ENCODE results near the gene FRMD7.

The FRMD7 gene

DNA sequence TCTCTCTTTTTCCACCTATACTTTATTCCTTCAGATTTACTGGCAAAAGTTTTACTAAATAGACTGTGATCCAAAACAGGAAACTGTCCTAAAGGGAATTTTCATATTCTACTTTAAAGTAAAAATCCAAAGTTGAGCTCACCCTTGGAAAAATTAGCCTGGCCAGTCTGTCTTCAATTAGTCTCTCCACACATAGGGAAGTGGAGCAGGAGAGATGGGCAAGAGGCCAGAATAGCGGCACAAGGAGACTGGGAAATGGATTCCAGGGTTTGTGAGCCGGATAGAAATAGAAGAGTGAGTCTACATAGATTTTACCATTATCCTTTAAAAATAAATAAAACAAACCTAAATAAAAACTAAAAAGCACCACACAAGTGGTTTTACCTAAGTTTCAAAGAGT, 16.2 kb upstream of the FRMD7 start:
- no peaks in the 10 kb centered on the region for H3K4me1 ChIP-seq
- H3K27me3 ChIP-seq (ENCODE audit: control insufficient read depth, insufficient read depth, low read length) = no peaks in the 10 kb centered on the region
- H3K79me2 ChIP-seq = no peaks in the 10 kb centered on the region
- TF ChIP-seq, protein P1, sequence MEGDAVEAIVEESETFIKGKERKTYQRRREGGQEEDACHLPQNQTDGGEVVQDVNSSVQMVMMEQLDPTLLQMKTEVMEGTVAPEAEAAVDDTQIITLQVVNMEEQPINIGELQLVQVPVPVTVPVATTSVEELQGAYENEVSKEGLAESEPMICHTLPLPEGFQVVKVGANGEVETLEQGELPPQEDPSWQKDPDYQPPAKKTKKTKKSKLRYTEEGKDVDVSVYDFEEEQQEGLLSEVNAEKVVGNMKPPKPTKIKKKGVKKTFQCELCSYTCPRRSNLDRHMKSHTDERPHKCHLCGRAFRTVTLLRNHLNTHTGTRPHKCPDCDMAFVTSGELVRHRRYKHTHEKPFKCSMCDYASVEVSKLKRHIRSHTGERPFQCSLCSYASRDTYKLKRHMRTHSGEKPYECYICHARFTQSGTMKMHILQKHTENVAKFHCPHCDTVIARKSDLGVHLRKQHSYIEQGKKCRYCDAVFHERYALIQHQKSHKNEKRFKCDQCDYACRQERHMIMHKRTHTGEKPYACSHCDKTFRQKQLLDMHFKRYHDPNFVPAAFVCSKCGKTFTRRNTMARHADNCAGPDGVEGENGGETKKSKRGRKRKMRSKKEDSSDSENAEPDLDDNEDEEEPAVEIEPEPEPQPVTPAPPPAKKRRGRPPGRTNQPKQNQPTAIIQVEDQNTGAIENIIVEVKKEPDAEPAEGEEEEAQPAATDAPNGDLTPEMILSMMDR (IDR thresholded peaks at IDR 0.05) = no peak
- H3K9me3 ChIP-seq (ENCODE audit: control insufficient read depth, low read length) = no peaks in the 10 kb centered on the region
- H2AFZ ChIP-seq = no peak overlapping the region
- no peak overlapping the region for H3K27ac ChIP-seq
- no peaks in the 10 kb centered on the region for H3K36me3 ChIP-seq (ENCODE audit: control insufficient read depth, insufficient read depth, low read length)
- H3K4me3 ChIP-seq (ENCODE audit: low read depth, low read length) = no peak overlapping the region
- no peak overlapping the region for H3K4me2 ChIP-seq (ENCODE audit: low read length)
- H3K9ac ChIP-seq = no peak overlapping the region

- Histone ChIP-seq H3K27me3 (ENCODE audit: control insufficient read depth, insufficient read depth, low read length) (no peaks in the 10 kb centered on the region), H3K36me3 (ENCODE audit: control insufficient read depth, insufficient read depth, low read length) (no peaks in the 10 kb centered on the region), H3K4me2 (ENCODE audit: low read length) (no peak overlapping the region), H3K27ac (no peak overlapping the region), H3K9ac (no peak overlapping the region), H2AFZ (no peak overlapping the region), H3K79me2 (no peaks in the 10 kb centered on the region), H3K4me3 (ENCODE audit: low read depth, low read length) (no peak overlapping the region), H3K4me1 (no peaks in the 10 kb centered on the region), H3K9me3 (ENCODE audit: control insufficient read depth, low read length) (no peaks in the 10 kb centered on the region)
- TF ChIP-seq, protein P1 (IDR thresholded peaks at IDR 0.05) = no peak
These were observed 1.9 kb downstream of the FRMD7 start for GRCh38 chrX:132125906-132126305.

GRCh38 chrX:132120913-132121312, 6.9 kb downstream of the FRMD7 start:
- no peak overlapping the region for H2AFZ ChIP-seq
- TF ChIP-seq, protein P1 (IDR thresholded peaks at IDR 0.05) = no peak
- no peaks in the 10 kb centered on the region for H3K79me2 ChIP-seq
- H3K9ac ChIP-seq = no peak overlapping the region
- H3K27me3 ChIP-seq (ENCODE audit: control insufficient read depth, insufficient read depth, low read length) = no peaks in the 10 kb centered on the region
- H3K4me1 ChIP-seq = no peaks in the 10 kb centered on the region
- H3K27ac ChIP-seq = no peak overlapping the region
- H3K36me3 ChIP-seq (ENCODE audit: control insufficient read depth, insufficient read depth, low read length) = no peaks in the 10 kb centered on the region
- no peak overlapping the region for H3K4me3 ChIP-seq (ENCODE audit: low read depth, low read length)
- no peaks in the 10 kb centered on the region for H3K9me3 ChIP-seq (ENCODE audit: control insufficient read depth, low read length)
- no peak overlapping the region for H3K4me2 ChIP-seq (ENCODE audit: low read length)

DNA sequence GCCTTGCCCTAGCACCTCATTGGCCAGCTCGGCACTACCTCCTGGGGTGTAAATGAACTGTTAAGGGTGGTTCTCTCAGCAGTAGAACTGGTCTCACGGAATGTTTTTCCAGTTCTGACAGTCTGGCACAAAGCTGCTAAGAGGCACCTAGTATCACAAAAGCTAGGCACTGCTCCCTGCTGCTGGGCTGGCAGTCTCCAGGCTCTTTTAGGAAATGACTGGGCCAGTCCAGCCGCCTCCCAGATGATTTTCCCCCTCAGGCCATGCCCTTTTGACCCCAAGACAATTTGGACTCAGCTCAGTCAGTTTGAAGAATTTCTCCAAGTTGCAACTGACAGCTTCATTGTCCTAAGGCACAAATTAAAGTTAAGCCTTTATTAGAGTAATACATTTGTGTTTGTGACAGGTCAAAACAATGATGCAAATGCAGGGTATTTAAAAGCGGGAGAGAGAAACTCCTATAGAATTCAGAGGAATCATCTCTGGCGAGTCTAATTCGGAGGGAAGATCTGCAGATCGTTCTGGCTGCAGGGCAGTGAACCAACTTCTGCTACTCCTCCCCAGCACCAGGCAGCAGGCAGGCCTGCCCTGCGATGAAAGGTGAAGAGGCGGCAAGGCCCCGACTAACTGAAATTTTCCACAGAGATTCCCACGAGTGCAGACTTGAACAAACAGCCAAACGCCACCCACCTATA, 7.9 kb downstream of the FRMD7 start:
- Histone ChIP-seq H2AFZ (no peak overlapping the region), H3K4me1 (no peaks in the 10 kb centered on the region), H3K79me2 (no peaks in the 10 kb centered on the region), H3K9me3 (ENCODE audit: control insufficient read depth, low read length) (no peaks in the 10 kb centered on the region), H3K27me3 (ENCODE audit: control insufficient read depth, insufficient read depth, low read length) (no peaks in the 10 kb centered on the region), H3K4me3 (ENCODE audit: low read depth, low read length) (no peak overlapping the region), H3K27ac (no peak overlapping the region), H3K36me3 (ENCODE audit: control insufficient read depth, insufficient read depth, low read length) (no peaks in the 10 kb centered on the region), H3K4me2 (ENCODE audit: low read length) (no peak overlapping the region), H3K9ac (no peak overlapping the region)
- TF ChIP-seq, protein P1 (IDR thresholded peaks at IDR 0.05) = no peak

- H3K4me3 ChIP-seq (ENCODE audit: low read depth, low read length) = no peak overlapping the region
- H3K9ac ChIP-seq = no peak overlapping the region
- TF ChIP-seq, protein P1 (IDR thresholded peaks at IDR 0.05) = no peak
- no peak overlapping the region for H2AFZ ChIP-seq
- H3K4me2 ChIP-seq (ENCODE audit: low read length) = no peak overlapping the region
- no peaks in the 10 kb centered on the region for H3K36me3 ChIP-seq (ENCODE audit: control insufficient read depth, insufficient read depth, low read length)
- no peaks in the 10 kb centered on the region for H3K9me3 ChIP-seq (ENCODE audit: control insufficient read depth, low read length)
- H3K27me3 ChIP-seq (ENCODE audit: control insufficient read depth, insufficient read depth, low read length) = no peaks in the 10 kb centered on the region
- H3K27ac ChIP-seq = no peak overlapping the region
- H3K79me2 ChIP-seq = no peaks in the 10 kb centered on the region
- H3K4me1 ChIP-seq = no peaks in the 10 kb centered on the region
These were observed 8.5 kb downstream of the FRMD7 start for GRCh38 chrX:132119283-132119682.

All from parathyroid adenoma (tissue), 2 donors.